Activated CD4-positive, alpha-beta memory T cell treated with anti-CD3 and anti-CD28 coated beads for 36 hours (primary cell): ENCODE data around the gene NEDD4L. TPM values are rescaled to one million over a fixed set of nuclear protein-coding genes. Genes with fewer than 3 reads are reported as not detected.
A peak's percentile ranks its signal among the peaks of the same experiment; 100 is the strongest.

Experiments
- CTCF ChIA-PET: fragments of 350-600 bp; sonication (Branson Sonifier 250); formaldehyde crosslinking; loops from one replicate; lab custom pipeline; 2021; ENCODE audit warnings: antibody characterized with exemption, inconsistent platforms; lab: Charles Lee
- POLR2A ChIA-PET: fragments of 350-600 bp; sonication (Branson Sonifier 250); formaldehyde crosslinking; loops from one replicate; lab custom pipeline; 2021; ENCODE audit warnings: antibody characterized with exemption; lab: Charles Lee
- DNase-seq: peaks from one replicate; pipeline ENCODE4 v3.0.0-alpha.2; 2020
- H3K27ac Mint-ChIP-seq: one replicate; pipeline ENCODE4 v1.8.0; 2021; ENCODE audit warnings: mixed read lengths
- H3K27me3 Mint-ChIP-seq: one replicate; pipeline ENCODE4 v1.8.0; 2021; ENCODE audit warnings: mixed read lengths
- H3K36me3 Mint-ChIP-seq: one replicate; pipeline ENCODE4 v1.8.0; 2021; ENCODE audit warnings: mixed read lengths
- H3K4me1 Mint-ChIP-seq: one replicate; pipeline ENCODE4 v1.8.0; 2021; ENCODE audit warnings: low read depth, mixed read lengths
- H3K4me3 Mint-ChIP-seq: one replicate; pipeline ENCODE4 v1.8.0; 2021; ENCODE audit warnings: mild to moderate bottlenecking, mixed read lengths
- H3K9me3 Mint-ChIP-seq: one replicate; pipeline ENCODE4 v1.8.0; 2021; ENCODE audit warnings: mixed read lengths
- intact Hi-C: fragments of 100-400 bp; cut with micrococcal nuclease; formaldehyde crosslinking; loops from one replicate; pipeline ENCODE4 v1.15.1; 2023
- total RNA-seq, 2 experiments: library from RNA; stranded (reverse); gene quantifications; one replicate each; pipeline ENCODE4 v1.2.3, GENCODE V29; 2021

NEDD4L gene
- total RNA-seq, 2 experiments from 2014 or later = 3.4 to 3.8 TPM

DNA sequence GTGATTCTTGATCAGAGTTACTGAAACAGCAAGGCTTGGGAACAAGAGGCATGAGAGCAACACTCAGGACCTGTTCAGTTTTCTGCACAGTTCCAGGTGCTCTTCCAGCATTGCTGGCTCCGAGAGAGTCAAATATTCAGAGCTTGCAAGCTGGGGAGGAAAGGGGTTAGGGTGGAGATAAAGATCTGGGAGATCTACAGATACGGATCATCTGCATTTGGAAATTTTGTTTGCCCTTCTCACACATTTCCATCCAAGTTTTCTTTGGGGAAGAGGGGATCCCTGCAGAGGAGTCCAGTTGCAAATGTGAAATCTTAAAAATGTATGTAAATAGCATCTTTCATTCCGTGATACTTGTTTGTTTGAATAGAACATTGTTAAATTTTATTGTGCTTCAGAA, 108.2 kb downstream of the NEDD4L start:
- ChIA-PET POLR2A (no interaction called here), CTCF (no interaction called here)

GRCh38 chr18:58152891-58153290, 108.9 kb downstream of the NEDD4L start:
- ChIA-PET CTCF (no interaction called here), POLR2A (no interaction called here)
- peaks cover 8% of the 10 kb centered on the region for H3K4me1 Mint-ChIP-seq
- H3K9me3 Mint-ChIP-seq = no peaks in the 10 kb centered on the region
- no peaks in the 10 kb centered on the region for H3K36me3 Mint-ChIP-seq
- no peak overlapping the region for H3K27ac Mint-ChIP-seq
- no peak overlapping the region for H3K4me3 Mint-ChIP-seq
- H3K27me3 Mint-ChIP-seq = peaks cover 4% of the 10 kb centered on the region
- intact Hi-C loops = no loop called here
- no peak for DNase-seq

More for the DNA sequence above, 108.2 kb downstream of the NEDD4L start:
- Mint-ChIP-seq H3K27ac (no peak overlapping the region), H3K36me3 (no peaks in the 10 kb centered on the region), H3K9me3 (no peaks in the 10 kb centered on the region), H3K4me1 (peaks cover 7% of the 10 kb centered on the region), H3K4me3 (no peak overlapping the region), H3K27me3 (peaks cover 4% of the 10 kb centered on the region)
- intact Hi-C loops = no loop called here
- DNase-seq = no peak

GRCh38 chr18:58156516-58156915, 112.5 kb downstream of the NEDD4L start:
- DNase-seq = no peak
- ChIA-PET CTCF (no interaction called here), POLR2A (no interaction called here)
- H3K4me3 Mint-ChIP-seq = no peak overlapping the region
- H3K36me3 Mint-ChIP-seq = no peaks in the 10 kb centered on the region
- no peaks in the 10 kb centered on the region for H3K9me3 Mint-ChIP-seq
- peaks cover 17% of the 10 kb centered on the region for H3K4me1 Mint-ChIP-seq
- peaks cover 4% of the 10 kb centered on the region for H3K27me3 Mint-ChIP-seq
- H3K27ac Mint-ChIP-seq = no peak overlapping the region
- intact Hi-C loops = no loop called here

DNA sequence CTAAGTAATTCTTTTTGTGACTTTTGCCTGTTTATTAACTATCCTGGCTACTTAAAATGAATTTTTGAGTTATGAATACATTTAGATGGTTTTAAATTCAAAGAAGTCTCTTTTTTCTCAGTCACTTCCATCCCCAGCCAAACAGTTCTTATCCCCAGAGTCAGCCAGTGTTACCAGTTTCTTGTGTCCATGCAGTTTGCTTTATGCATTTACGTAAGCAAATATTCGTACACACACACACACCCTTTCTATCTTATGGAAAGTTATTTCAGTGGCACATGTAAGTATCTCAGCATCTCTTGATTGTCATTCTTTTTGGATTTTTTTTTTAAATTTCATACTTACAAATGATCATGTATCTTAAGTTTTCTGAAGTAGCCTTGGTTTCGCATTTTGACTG, 113.2 kb downstream of the NEDD4L start:
- Mint-ChIP-seq H3K4me1 (peaks cover 17% of the 10 kb centered on the region), H3K9me3 (no peaks in the 10 kb centered on the region), H3K27me3 (peaks cover 4% of the 10 kb centered on the region), H3K36me3 (no peaks in the 10 kb centered on the region), H3K4me3 (no peak overlapping the region), H3K27ac (no peak overlapping the region)
- DNase-seq = no peak
- intact Hi-C loops = no loop called here
- CTCF ChIA-PET = interaction anchor here (1.0 kb wide), 1 partner anchor 165 kb away, joined by 4 read pairs; no protein-coding TSS in a partner anchor
- POLR2A ChIA-PET = interaction anchor here (0.6 kb wide), 1 partner anchor 8 kb away, joined by 3 read pairs; no protein-coding TSS in a partner anchor

DNA sequence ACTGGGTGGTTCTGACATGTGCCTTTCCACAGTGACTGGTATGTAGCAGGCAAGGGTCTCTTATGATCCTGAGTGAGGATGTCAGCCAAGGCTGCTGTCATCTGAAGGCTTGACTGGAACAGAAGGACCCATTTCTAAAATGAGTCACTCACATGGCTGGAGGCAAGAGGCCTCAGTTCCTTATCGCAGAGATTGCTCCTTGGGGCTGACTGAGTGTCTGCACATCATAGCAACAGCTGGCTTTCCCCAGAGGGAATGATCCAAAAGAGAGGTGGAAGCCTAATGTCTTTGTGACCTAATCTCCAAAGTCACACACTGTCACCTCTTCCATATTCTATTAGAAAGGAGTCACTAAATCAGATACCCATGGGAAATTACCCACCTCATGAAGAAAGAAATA, 114.0 kb downstream of the NEDD4L start:
- peaks cover under 1% of the 10 kb centered on the region for H3K27me3 Mint-ChIP-seq
- no peak overlapping the region for H3K27ac Mint-ChIP-seq
- peaks cover 17% of the 10 kb centered on the region for H3K4me1 Mint-ChIP-seq
- H3K36me3 Mint-ChIP-seq = no peaks in the 10 kb centered on the region
- DNase-seq = peak; percentile 22
- H3K4me3 Mint-ChIP-seq = no peak overlapping the region
- ChIA-PET POLR2A (no interaction called here), CTCF (interaction anchor here (1.0 kb wide), 1 partner anchor 164 kb away, joined by 4 read pairs; no protein-coding TSS in a partner anchor)
- H3K9me3 Mint-ChIP-seq = no peaks in the 10 kb centered on the region
- intact Hi-C loops = no loop called here

- no peak for DNase-seq
- Mint-ChIP-seq H3K9me3 (no peaks in the 10 kb centered on the region), H3K27me3 (no peaks in the 10 kb centered on the region), H3K36me3 (no peaks in the 10 kb centered on the region), H3K27ac (no peak overlapping the region), H3K4me3 (no peak overlapping the region), H3K4me1 (peaks cover 17% of the 10 kb centered on the region)
- intact Hi-C loops = no loop called here
- POLR2A ChIA-PET = no interaction called here
- CTCF ChIA-PET = no interaction called here
Observed at GRCh38 chr18:58158459-58158858, 114.4 kb downstream of the NEDD4L start.

- intact Hi-C loops = no loop called here
- Mint-ChIP-seq H3K9me3 (no peaks in the 10 kb centered on the region), H3K27ac (no peak overlapping the region), H3K4me3 (no peak overlapping the region), H3K36me3 (no peaks in the 10 kb centered on the region), H3K27me3 (peaks cover 2% of the 10 kb centered on the region), H3K4me1 (peaks cover 10% of the 10 kb centered on the region)
- no peak for DNase-seq
- POLR2A ChIA-PET = no interaction called here
- CTCF ChIA-PET = interaction anchor here (1.2 to 1.9 kb wide), 4 partner anchors 10 to 26 kb away, joined by 3 to 5 read pairs (median 4); no protein-coding TSS in a partner anchor
Observed at GRCh38 chr18:58161659-58162058, 117.6 kb downstream of the NEDD4L start.

DNA sequence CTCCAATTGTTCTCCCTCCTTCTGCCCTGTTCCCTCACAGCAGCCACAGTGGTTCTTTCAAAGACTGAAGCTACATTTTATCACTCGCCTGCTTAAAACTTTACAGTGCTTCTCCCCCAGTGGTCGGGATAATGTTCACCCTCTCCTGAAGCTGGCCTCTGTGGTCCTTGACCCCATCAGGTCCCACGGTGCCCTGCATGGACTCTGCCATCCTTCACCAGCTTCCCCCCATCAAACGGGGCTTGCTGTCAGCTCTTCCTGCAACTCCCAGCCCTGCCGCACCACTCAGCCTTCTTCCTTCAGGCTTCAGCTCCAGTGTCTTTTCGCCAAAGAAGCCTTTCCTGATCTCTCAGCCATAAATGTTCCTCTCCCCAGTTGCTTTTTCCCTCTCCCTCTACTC, 118.1 kb downstream of the NEDD4L start:
- POLR2A ChIA-PET = no interaction called here
- intact Hi-C loops = no loop called here
- H3K9me3 Mint-ChIP-seq = no peaks in the 10 kb centered on the region

DNA sequence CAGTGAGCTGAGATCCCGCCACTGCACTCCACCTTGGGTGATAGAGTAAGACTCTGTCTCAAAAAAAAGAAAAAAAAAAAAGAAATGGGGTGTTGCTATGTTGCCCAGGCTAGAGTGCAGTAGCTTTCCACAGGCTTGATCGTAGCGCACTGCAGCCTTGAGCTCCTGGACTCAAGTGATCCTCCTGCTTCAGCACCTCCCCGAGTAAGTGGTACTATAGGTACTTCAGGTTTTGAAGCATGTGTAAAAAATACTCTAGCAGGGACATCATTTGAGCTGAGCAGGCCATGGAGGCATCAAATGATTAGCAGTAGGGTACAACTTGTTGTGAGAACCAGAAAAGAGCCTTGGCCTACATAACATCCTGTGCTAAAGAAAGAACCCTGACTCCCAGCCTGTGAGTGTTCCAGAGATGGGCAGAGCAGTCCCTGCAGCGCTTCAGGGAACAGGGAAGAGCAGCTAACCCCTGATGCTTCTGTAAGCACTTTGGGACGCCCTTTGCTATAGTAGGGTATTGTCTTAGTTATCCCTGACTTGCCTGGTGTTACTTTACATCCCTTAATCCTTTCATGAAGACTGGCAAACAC, 119.1 kb downstream of the NEDD4L start:
- no peak overlapping the region for H3K4me3 Mint-ChIP-seq
- intact Hi-C loops = no loop called here
- peaks cover 7% of the 10 kb centered on the region for H3K4me1 Mint-ChIP-seq
- DNase-seq = no peak
- ChIA-PET CTCF (interaction anchor here (1.2 kb wide), 1 partner anchor 18 kb away, joined by 4 read pairs; no protein-coding TSS in a partner anchor), POLR2A (no interaction called here)
- H3K27me3 Mint-ChIP-seq = peaks cover 5% of the 10 kb centered on the region
- H3K27ac Mint-ChIP-seq = no peak overlapping the region
- H3K36me3 Mint-ChIP-seq = no peaks in the 10 kb centered on the region
- H3K9me3 Mint-ChIP-seq = no peaks in the 10 kb centered on the region

More for the DNA sequence above, 118.1 kb downstream of the NEDD4L start:
- H3K4me1 Mint-ChIP-seq = peaks cover 10% of the 10 kb centered on the region
- H3K36me3 Mint-ChIP-seq = no peaks in the 10 kb centered on the region
- no peak for DNase-seq
- peaks cover 2% of the 10 kb centered on the region for H3K27me3 Mint-ChIP-seq
- CTCF ChIA-PET = interaction anchor here (1.2 to 1.4 kb wide), 3 partner anchors 11 to 27 kb away, joined by 3 to 4 read pairs (median 4); no protein-coding TSS in a partner anchor
- H3K4me3 Mint-ChIP-seq = no peak overlapping the region
- no peak overlapping the region for H3K27ac Mint-ChIP-seq

DNA sequence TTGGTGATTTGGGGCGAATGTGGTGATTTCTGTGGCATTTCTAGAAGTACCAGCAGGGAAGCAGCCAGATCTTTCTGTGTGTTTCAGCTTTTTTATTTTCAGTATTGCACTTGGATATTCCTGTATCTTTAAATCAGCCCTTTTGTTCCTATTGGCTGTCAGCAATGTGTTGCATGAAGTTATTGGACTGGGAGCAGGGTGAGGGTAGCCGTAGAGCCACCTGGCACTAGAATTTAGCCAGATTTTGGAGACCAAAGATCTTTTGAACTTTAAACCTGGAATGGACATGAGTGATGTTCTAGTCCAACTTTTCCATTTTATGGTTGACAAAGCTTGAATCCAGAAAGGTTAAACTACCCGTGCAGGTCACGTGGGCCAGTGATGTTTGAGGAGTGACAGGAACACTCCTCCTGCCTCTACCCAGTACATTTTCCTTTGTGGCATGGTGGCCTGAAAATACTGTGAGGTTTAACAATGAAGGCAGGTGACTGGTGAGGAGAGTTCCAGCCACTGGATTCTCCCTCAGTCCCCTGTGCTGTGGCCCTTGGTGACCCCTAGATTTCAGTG, 122.3 kb downstream of the NEDD4L start:
- no peak overlapping the region for H3K4me3 Mint-ChIP-seq

DNA sequence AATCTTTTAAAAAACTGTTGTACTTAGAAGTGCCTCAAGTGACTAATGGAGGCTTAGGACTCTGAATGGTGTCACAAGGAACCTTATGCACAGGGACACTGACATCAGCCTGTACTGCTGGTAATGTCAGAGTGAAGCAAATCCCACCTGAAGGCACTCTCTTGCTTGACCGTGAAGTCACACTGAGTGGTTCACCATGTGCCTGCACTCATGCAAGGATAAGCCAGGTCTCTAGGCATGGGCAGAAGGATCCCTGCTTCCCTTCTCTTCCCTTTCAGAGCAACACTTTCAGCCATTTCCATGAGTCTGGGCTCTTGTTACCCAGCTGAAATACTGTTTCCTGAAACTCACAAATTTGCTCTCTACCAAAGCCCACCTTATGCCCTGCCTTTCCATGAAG, 123.0 kb downstream of the NEDD4L start:
- POLR2A ChIA-PET = no interaction called here
- H3K27ac Mint-ChIP-seq = no peak overlapping the region
- no peak for DNase-seq
- H3K27me3 Mint-ChIP-seq = peaks cover 5% of the 10 kb centered on the region
- no peaks in the 10 kb centered on the region for H3K36me3 Mint-ChIP-seq
- H3K4me1 Mint-ChIP-seq = no peaks in the 10 kb centered on the region
- H3K9me3 Mint-ChIP-seq = no peaks in the 10 kb centered on the region
- intact Hi-C loops = no loop called here
- CTCF ChIA-PET = no interaction called here
- H3K4me3 Mint-ChIP-seq = no peak overlapping the region

More for the DNA sequence above, 122.3 kb downstream of the NEDD4L start:
- H3K36me3 Mint-ChIP-seq = no peaks in the 10 kb centered on the region
- H3K27me3 Mint-ChIP-seq = peaks cover 5% of the 10 kb centered on the region
- H3K4me1 Mint-ChIP-seq = no peaks in the 10 kb centered on the region
- POLR2A ChIA-PET = no interaction called here
- intact Hi-C loops = no loop called here
- no peak for DNase-seq
- no peak overlapping the region for H3K27ac Mint-ChIP-seq
- H3K9me3 Mint-ChIP-seq = no peaks in the 10 kb centered on the region
- CTCF ChIA-PET = interaction anchor here (2.0 to 2.2 kb wide), 2 partner anchors 15 to 31 kb away, joined by 4 to 6 read pairs; no protein-coding TSS in a partner anchor

DNA sequence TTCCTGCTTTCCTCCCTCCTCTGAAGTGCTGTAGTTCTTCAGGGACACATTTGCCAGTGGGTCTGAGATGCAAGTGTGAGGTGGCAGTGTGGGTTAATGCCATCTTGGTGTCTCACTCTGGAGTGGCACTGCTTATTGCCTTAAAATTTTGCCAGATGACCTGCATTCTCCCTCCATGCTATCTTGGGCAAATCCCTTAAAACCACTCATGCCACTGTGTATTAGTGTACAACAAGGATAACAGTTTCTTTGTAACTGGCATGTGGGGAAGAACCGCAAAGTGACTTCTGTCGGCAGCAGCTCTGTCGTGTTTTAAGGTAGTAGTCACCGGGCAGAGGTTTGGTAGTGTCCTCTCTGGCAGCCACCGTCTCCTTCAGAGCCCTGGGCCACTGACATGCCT, 124.2 kb downstream of the NEDD4L start:
- intact Hi-C loops = no loop called here
- peaks cover 5% of the 10 kb centered on the region for H3K27me3 Mint-ChIP-seq
- DNase-seq = no peak
- no peaks in the 10 kb centered on the region for H3K4me1 Mint-ChIP-seq
- H3K27ac Mint-ChIP-seq = no peak overlapping the region
- no peak overlapping the region for H3K4me3 Mint-ChIP-seq
- H3K9me3 Mint-ChIP-seq = no peaks in the 10 kb centered on the region
- POLR2A ChIA-PET = no interaction called here
- no peaks in the 10 kb centered on the region for H3K36me3 Mint-ChIP-seq
- CTCF ChIA-PET = no interaction called here
